GM10266 (cell line): Measurements from ENCODE around the gene PRDM7.
"Not testable (repeated sequence)": the region's sequence is repeated elsewhere in the genome, so short reads cannot be mapped to it uniquely, and the experiment has no call there.

ENCODE experiments used
- DNase-seq: peaks from one replicate; pipeline ENCODE4 v3.0.0; 2012; ENCODE audit errors: extremely low spot score
- TF ChIP-seq, protein P1 (sequence below): IDR thresholded peaks from 2 replicates; pipeline ENCODE4 v1.5.1; 2012; ENCODE audit warnings: mild to moderate bottlenecking, low read depth; ENCODE audit not compliant: control insufficient read depth, insufficient read depth; ENCODE audit errors: missing control alignments

Gene PRDM7

DNA sequence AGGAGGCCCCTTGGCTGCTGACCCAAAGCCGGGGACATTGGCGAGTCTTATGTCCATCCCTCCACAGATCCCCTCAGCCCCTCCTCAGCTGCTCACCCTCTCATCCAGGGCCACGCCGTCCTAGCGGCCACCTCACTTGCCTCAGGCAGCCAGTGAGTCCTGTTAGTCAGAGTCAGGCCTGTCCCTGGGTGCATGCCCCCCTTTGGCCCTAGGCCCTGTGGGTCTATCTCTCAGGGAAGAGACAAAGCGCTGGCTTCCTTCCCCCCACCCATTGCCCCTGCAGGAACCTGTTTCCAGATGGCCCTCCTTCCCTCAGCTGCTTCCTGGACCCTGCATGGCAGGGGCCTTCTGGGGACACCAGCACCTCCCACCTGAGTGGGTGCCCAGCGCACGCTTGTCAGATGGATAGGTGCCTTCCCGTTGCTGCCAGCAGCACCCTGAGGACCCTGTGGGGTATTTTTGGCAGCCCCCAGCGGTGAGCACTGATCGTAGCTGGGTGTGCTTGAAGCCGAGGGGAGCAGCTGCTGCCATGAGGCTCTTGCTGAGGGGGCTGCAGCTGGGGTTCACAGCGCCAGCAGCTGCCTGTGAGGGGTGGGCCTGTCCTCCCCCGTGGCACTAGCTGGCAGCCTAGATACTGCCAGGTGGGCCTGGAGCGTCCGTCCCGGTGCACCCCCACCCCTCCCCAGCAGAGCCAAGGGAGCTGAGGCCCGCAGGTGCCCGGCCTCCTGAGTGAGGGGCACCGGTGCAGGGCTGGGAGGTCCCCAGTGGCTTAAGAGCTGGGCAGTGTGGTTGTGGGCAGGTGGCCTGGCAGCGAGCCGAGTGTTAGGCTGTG is 66.2 kb downstream of the PRDM7 start:
- TF ChIP-seq, protein P1, sequence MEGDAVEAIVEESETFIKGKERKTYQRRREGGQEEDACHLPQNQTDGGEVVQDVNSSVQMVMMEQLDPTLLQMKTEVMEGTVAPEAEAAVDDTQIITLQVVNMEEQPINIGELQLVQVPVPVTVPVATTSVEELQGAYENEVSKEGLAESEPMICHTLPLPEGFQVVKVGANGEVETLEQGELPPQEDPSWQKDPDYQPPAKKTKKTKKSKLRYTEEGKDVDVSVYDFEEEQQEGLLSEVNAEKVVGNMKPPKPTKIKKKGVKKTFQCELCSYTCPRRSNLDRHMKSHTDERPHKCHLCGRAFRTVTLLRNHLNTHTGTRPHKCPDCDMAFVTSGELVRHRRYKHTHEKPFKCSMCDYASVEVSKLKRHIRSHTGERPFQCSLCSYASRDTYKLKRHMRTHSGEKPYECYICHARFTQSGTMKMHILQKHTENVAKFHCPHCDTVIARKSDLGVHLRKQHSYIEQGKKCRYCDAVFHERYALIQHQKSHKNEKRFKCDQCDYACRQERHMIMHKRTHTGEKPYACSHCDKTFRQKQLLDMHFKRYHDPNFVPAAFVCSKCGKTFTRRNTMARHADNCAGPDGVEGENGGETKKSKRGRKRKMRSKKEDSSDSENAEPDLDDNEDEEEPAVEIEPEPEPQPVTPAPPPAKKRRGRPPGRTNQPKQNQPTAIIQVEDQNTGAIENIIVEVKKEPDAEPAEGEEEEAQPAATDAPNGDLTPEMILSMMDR, result no peak

DNA sequence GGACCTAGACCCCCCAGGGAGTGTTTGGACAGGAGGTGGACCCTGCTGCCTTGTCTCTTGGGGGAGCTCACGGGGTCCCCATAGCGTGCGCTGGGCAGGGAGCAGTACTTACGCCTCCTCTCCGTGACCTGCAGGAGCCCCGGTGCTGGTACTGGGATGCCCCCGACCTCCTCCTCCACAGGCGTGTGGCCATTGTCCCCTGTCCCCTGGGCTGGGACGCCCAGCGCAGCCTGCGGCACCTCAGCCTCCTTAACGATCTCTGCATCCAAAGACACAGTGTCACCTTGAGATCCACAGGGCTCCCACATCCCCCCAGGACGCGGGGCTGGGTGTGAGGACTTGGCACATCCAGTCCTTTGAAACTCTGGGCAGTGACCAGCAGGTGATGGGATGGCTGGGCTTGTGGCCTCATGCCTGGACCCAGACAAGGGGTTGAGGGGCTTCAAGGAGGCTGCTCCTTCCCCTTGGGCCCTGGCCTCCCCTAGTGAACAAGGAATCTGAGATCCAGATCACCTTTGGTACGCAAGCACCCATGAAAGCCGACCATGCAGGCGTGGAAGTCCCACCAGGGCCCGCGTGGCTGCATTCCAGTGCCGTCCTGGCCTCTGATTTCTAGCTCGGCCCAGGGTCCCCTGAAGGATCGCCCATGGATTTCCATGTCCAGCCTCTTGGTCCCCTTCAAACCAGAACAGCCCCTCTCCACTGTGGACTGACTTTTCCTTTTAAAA is 67.8 kb downstream of the PRDM7 start:
- TF ChIP-seq, protein P1, result no peak
- no peak for DNase-seq

More for the DNA sequence above, 66.2 kb downstream of the PRDM7 start:
- no peak for DNase-seq

DNA sequence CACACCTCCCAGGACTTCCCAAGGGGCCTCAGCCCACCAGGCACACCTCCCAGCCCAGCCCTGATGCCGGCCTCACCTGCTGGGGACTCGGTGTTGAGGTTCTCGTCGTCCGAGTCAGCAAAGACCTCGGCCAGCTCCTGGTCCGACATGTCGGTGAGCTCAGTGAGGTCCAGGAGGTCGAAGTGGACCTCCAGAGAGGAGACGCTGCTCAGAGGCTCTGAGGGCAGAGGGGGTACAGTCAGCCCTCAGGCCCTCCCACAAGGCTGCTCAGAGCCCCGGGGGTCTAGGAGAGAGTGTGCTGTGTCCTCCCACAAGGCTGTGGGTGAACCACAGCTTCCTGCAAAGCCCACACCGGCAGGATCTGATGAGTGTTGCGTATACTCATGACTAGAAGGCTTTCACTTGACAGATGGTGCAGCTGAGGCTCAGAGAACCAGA is 68.4 kb downstream of the PRDM7 start:
- TF ChIP-seq, protein P1, result no peak
- peak; percentile 83 for DNase-seq

DNA sequence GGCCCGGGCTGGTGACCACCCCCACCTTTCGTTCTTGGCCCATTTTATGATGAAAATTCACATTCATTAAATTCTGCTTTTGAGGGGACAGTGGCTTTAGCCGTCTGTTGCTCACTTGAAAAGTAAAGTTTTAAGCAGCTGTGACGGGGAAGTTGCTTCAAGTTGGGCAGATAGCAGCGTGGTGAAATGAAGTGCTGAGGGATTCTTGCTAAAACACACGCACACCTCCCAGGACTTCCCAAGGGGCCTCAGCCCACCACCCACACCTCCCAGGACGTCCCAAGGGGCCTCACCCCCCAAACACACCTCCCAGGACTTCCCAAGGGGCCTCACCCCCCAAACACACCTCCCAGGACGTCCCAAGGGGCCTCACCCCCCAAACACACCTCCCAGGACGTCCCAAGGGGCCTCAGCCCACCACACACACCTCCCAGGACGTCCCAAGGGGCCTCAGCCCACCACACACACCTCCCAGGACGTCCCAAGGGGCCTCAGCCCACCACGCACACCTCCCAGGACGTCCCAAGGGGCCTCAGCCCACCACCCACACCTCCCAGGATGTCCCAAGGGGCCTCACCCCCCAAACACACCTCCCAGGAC is 69.4 kb downstream of the PRDM7 start:
- not testable (repeated sequence) for DNase-seq

DNA sequence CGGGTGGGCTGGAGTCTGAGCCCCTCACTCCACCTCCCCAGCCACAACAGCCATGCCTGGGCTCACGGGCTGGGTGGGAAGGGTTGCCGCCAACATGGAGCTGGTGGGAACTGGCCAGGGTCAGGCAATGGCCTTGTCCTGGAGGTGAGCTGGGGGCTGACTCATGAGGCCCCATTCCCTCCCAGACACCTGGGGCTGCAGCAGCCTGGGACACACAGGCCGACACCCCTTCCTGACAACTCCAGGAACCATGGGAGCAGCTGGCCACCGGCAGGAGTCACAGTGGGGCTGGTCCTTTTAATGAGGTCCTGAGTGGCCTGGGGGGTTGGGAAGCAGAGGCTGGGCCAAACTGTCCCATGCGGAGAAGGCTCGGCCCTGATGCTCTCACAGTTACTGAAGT is 70.1 kb downstream of the PRDM7 start:
- no peak for DNase-seq
- TF ChIP-seq, protein P1, result no peak
